HepG2 (cell line): Measurements from ENCODE around the gene RTEL1. TPM values are rescaled to one million over a fixed set of nuclear protein-coding genes. Genes with fewer than 3 reads are reported as not detected.

Experiments used
- ATAD3A ChIP-seq: sonication (generic); formaldehyde crosslinking; IDR thresholded peaks from 2 replicates; pipeline ENCODE4 v1.4.0; 2020; ENCODE audit warnings: missing genetic modification reagents
- GTF2F1 ChIP-seq: fragments of 150-350 bp; IDR thresholded peaks from 2 replicates; pipeline ENCODE4 v1.6.1; 2014; ENCODE audit warnings: low read length
- HIC2 ChIP-seq: sonication (generic); formaldehyde crosslinking; IDR thresholded peaks from 2 replicates; pipeline ENCODE4 v1.9.0; 2022; ENCODE audit warnings: low read depth, missing genetic modification reagents
- KLF11 ChIP-seq: IDR thresholded peaks from 2 replicates; pipeline ENCODE4 v1.6.1; 2016; ENCODE audit warnings: missing compliant biosample characterization
- MAX ChIP-seq: IDR thresholded peaks from 2 replicates; pipeline ENCODE4 v1.6.1; 2012; ENCODE audit warnings: inconsistent platforms
- MIER2 ChIP-seq: IDR thresholded peaks from 2 replicates; pipeline ENCODE4 v1.6.1; 2016; ENCODE audit warnings: missing biosample characterization, missing genetic modification reagents
- MNT ChIP-seq: fragments of 450-650 bp; IDR thresholded peaks from 2 replicates; pipeline ENCODE4 v1.6.1; 2016
- MYC ChIP-seq: sonication (generic); formaldehyde crosslinking; IDR thresholded peaks from 2 replicates; pipeline ENCODE4 v1.9.0; 2021; ENCODE audit warnings: missing genetic modification reagents, borderline replicate concordance
- NBN ChIP-seq: fragments of 450-650 bp; conservative IDR thresholded peaks from 2 replicates; pipeline ENCODE4 v1.6.1; 2017
- RBM39 ChIP-seq: fragments of 200-400 bp; formaldehyde crosslinking; IDR thresholded peaks from one replicate; pipeline ENCODE4 v1.6.1; 2018; ENCODE audit warnings: antibody characterized with exemption, mild to moderate bottlenecking, low read depth, low read length; ENCODE audit not compliant: poor library complexity, severe bottlenecking
- TAF15 ChIP-seq: fragments of 200-400 bp; formaldehyde crosslinking; IDR thresholded peaks from one replicate; pipeline ENCODE4 v1.6.1; 2018; ENCODE audit warnings: mild to moderate bottlenecking, low read depth, low read length; ENCODE audit not compliant: poor library complexity, severe bottlenecking
- TOPORS ChIP-seq: sonication (generic); formaldehyde crosslinking; IDR thresholded peaks from 2 replicates; pipeline ENCODE4 v1.8.0; 2023; ENCODE audit warnings: mild to moderate bottlenecking, missing genetic modification reagents
- TRAFD1 ChIP-seq: sonication (generic); formaldehyde crosslinking; IDR thresholded peaks from 2 replicates; pipeline ENCODE4 v1.5.1; 2020; ENCODE audit warnings: missing genetic modification reagents, mild to moderate bottlenecking, borderline replicate concordance
- ZBTB37 ChIP-seq: sonication (generic); formaldehyde crosslinking; IDR thresholded peaks from 2 replicates; pipeline ENCODE4 v1.4.0; 2020; ENCODE audit warnings: mild to moderate bottlenecking, missing genetic modification reagents
- ZFP37 ChIP-seq: sonication (generic); formaldehyde crosslinking; IDR thresholded peaks from 2 replicates; pipeline ENCODE4 v1.4.0; 2020; ENCODE audit warnings: missing genetic modification reagents, borderline replicate concordance
- ZFP62 ChIP-seq: sonication (generic); formaldehyde crosslinking; IDR thresholded peaks from 2 replicates; pipeline ENCODE4 v1.4.0; 2020; ENCODE audit warnings: missing genetic modification reagents
- ZMYM3 ChIP-seq: sonication (generic); formaldehyde crosslinking; IDR thresholded peaks from 2 replicates; pipeline ENCODE4 v1.5.1; 2020; ENCODE audit warnings: mild to moderate bottlenecking, missing genetic modification reagents
- ZNF337 ChIP-seq: sonication (generic); formaldehyde crosslinking; IDR thresholded peaks from 2 replicates; pipeline ENCODE4 v1.5.1; 2020; ENCODE audit warnings: missing genetic modification reagents, low read depth, mild to moderate bottlenecking, borderline replicate concordance
- ZNF343 ChIP-seq: sonication (generic); formaldehyde crosslinking; IDR thresholded peaks from 2 replicates; pipeline ENCODE4 v1.4.0; 2020; ENCODE audit warnings: mild to moderate bottlenecking, missing genetic modification reagents
- ZNF367 ChIP-seq: sonication (generic); formaldehyde crosslinking; IDR thresholded peaks from 2 replicates; pipeline ENCODE4 v1.4.0; 2020; ENCODE audit warnings: missing genetic modification reagents, borderline replicate concordance
- ZNF670 ChIP-seq: sonication (generic); formaldehyde crosslinking; IDR thresholded peaks from 2 replicates; pipeline ENCODE4 v1.8.0; 2022; ENCODE audit warnings: mild to moderate bottlenecking, missing genetic modification reagents, borderline replicate concordance
- ZSCAN5A ChIP-seq: sonication (generic); formaldehyde crosslinking; IDR thresholded peaks from 2 replicates; pipeline ENCODE4 v1.8.0; 2022; ENCODE audit warnings: mild to moderate bottlenecking, missing genetic modification reagents, borderline replicate concordance
- polyA plus RNA-seq, 8 experiments: library from polyadenylated mRNA; depleted of rRNA in 3 of 8; stranded (reverse) in 7 of 8; unstranded in 1 of 8; fragments of >200 nt; fragmentation: Illumina TruSeq in 4 of 8; extraction: Trizol in 4 of 8; gene quantifications; 2 replicates each; pipeline versions ENCODE4 v1.2.1 to v1.2.3, GENCODE V29; 2011 to 2016; ENCODE audit warnings: low read depth in 4 of 8, missing spikeins in 1 of 8, mixed read lengths in 1 of 8; ENCODE audit not compliant: insufficient read depth in 1 of 8
- total RNA-seq, 5 experiments: library from RNA; depleted of rRNA; stranded (reverse); fragments of >200 nt; fragmentation: Illumina TruSeq; extraction: Trizol; gene quantifications; 2 replicates each; pipeline ENCODE4 v1.2.3, GENCODE V29; 2016; ENCODE audit warnings: low read depth in 1 of 5

RTEL1 gene
- total and polyA plus RNA-seq, 2 of the 13 experiments (the other 11 are each of a cell fraction or from before 2014, with no cell fraction given): 21.8 to 36.4 TPM

GRCh38 chr20:63627129-63627750 lies 30.9 kb upstream of the RTEL1 start (continued):
- no peak for TF ChIP-seq TRAFD1 (CRISPR knock-in tag)
- TF ChIP-seq RBM39: peak; percentile 1
- peak; percentile 92; the same call in 1 of the 2 replicates for TF ChIP-seq ZNF367 (CRISPR knock-in tag)
- TF ChIP-seq ZNF343 (CRISPR knock-in tag): peak; percentile 64; the same call in 1 of the 2 replicates
- TF ChIP-seq ZSCAN5A (CRISPR knock-in tag): peak; percentile 93
- TF ChIP-seq KLF11: 0 out of 2 replicates have a peak, but pooled peaks have one; percentile 63
- TF ChIP-seq TAF15: no peak
- TF ChIP-seq ZFP37 (CRISPR knock-in tag): 0 out of 2 replicates have a peak, but pooled peaks have one; percentile 58
- TF ChIP-seq ZMYM3 (CRISPR knock-in tag): no peak
- no peak for TF ChIP-seq ZNF670 (CRISPR knock-in tag)
- TF ChIP-seq HIC2 (CRISPR knock-in tag): peak; percentile 76
- TF ChIP-seq ZFP62 (CRISPR knock-in tag): peak; percentile 62; the same call in 1 of the 2 replicates
- TF ChIP-seq ZBTB37: no peak
- TF ChIP-seq MNT: no peak; the same call in 1 of the 2 replicates
- peak; percentile 58; the same call in 1 of the 2 replicates for TF ChIP-seq TOPORS (CRISPR knock-in tag)
- TF ChIP-seq ATAD3A (CRISPR knock-in tag): peak; percentile 95; the same call in 1 of the 2 replicates
- TF ChIP-seq MIER2 (CRISPR knock-in tag): no peak
- peak; percentile 97 for TF ChIP-seq MYC (CRISPR knock-in tag)
- no peak for TF ChIP-seq GTF2F1
- no peak for TF ChIP-seq NBN
- peak; percentile 85 for TF ChIP-seq MAX
- TF ChIP-seq ZNF337: peak; percentile 52; the same call in 1 of the 2 replicates
